Keratinocyte (primary cell): ENCODE data around the gene OPHN1. TPM values are rescaled to one million over a fixed set of nuclear protein-coding genes. Genes with fewer than 3 reads are reported as not detected.
"Not testable (repeated sequence)": the region's sequence is repeated elsewhere in the genome, so short reads cannot be mapped to it uniquely, and the experiment has no call there.

ENCODE experiments used
- DNase-seq: peaks from one replicate; pipeline ENCODE4 v3.0.0-alpha.2; 2011; ENCODE audit warnings: low read depth, missing footprints, low spot score
- FAIRE-seq: peaks from 2 replicates; lab custom pipeline; 2011; peaks lifted over from hg19 to GRCh38; lab: Jason Lieb, UNC
- H2AFZ ChIP-seq: 2 replicates; pipeline ENCODE4 v1.6.0; 2012; ENCODE audit warnings: low read length, control low read depth, inconsistent platforms; ENCODE audit not compliant: control insufficient read depth
- H3K27ac ChIP-seq: 2 replicates; pipeline ENCODE4 v1.5.1; 2011; ENCODE audit warnings: low read length; ENCODE audit not compliant: control insufficient read depth, insufficient read depth
- H3K27me3 ChIP-seq: 3 replicates; pipeline ENCODE4 v1.6.0; 2011; ENCODE audit warnings: low read length; ENCODE audit not compliant: control insufficient read depth, insufficient read depth; ENCODE audit errors: extremely low read depth
- H3K36me3 ChIP-seq, 2 experiments: 2 replicates in 1 of 2; 3 replicates in 1 of 2; pipeline ENCODE4 v1.5.1; 2011; ENCODE audit warnings: low read length in 2 of 2, mild to moderate bottlenecking in 1 of 2; ENCODE audit not compliant: control insufficient read depth in 2 of 2, insufficient read depth in 2 of 2; ENCODE audit errors: extremely low read depth in 1 of 2
- H3K4me1 ChIP-seq: 3 replicates; pipeline ENCODE4 v1.5.1; 2011; ENCODE audit warnings: low read length; ENCODE audit not compliant: control insufficient read depth, insufficient read depth; ENCODE audit errors: extremely low read depth
- H3K4me2 ChIP-seq: 3 replicates; pipeline ENCODE4 v1.6.0; 2011; ENCODE audit warnings: low read depth, low read length; ENCODE audit not compliant: control insufficient read depth, insufficient read depth; ENCODE audit errors: extremely low read depth
- H3K4me3 ChIP-seq, 3 experiments: fragments of 200-600 bp in 1 of 3; sonication (generic) in 1 of 3; 2 replicates in 2 of 3; 3 replicates in 1 of 3; pipeline ENCODE4 v1.5.1; 2011 to 2016; ENCODE audit warnings: low read length in 3 of 3, mild to moderate bottlenecking in 3 of 3, control low read depth in 2 of 3, inconsistent platforms in 1 of 3, low read depth in 1 of 3, mixed read lengths in 1 of 3, mixed run types in 1 of 3, moderate library complexity in 1 of 3; ENCODE audit not compliant: control insufficient read depth in 2 of 3, insufficient read depth in 2 of 3; ENCODE audit errors: extremely low read depth in 1 of 3
- H3K79me2 ChIP-seq: 2 replicates; pipeline ENCODE4 v1.6.0; 2012; ENCODE audit warnings: low read length; ENCODE audit not compliant: control insufficient read depth, insufficient read depth
- H3K9ac ChIP-seq: 3 replicates; pipeline ENCODE4 v1.6.0; 2011; ENCODE audit warnings: low read length; ENCODE audit not compliant: control insufficient read depth, insufficient read depth; ENCODE audit errors: extremely low read depth
- H3K9me1 ChIP-seq: 3 replicates; pipeline ENCODE4 v1.6.0; 2011; ENCODE audit warnings: low read length; ENCODE audit not compliant: control insufficient read depth, insufficient read depth; ENCODE audit errors: extremely low read depth
- H3K9me3 ChIP-seq: 2 replicates; pipeline ENCODE4 v1.5.1; 2012; ENCODE audit warnings: low read depth, low read length; ENCODE audit not compliant: control insufficient read depth
- H4K20me1 ChIP-seq: 3 replicates; pipeline ENCODE4 v1.6.0; 2011; ENCODE audit warnings: low read length; ENCODE audit not compliant: control insufficient read depth, insufficient read depth; ENCODE audit errors: extremely low read depth
- CTCF ChIP-seq, 3 experiments: IDR thresholded peaks in 1 of 3; conservative IDR thresholded peaks in 1 of 3; optimal IDR thresholded peaks in 1 of 3; 2 replicates in 2 of 3; 3 replicates in 1 of 3; pipeline versions ENCODE3 to v1.5.1; 2011; ENCODE audit warnings: low read length in 3 of 3, mild to moderate bottlenecking in 3 of 3, moderate library complexity in 2 of 3, control low read depth in 1 of 3, inconsistent platforms in 1 of 3; ENCODE audit not compliant: insufficient read depth in 2 of 3; ENCODE audit errors: extremely low read depth in 1 of 3
- EZH2 ChIP-seq: IDR thresholded peaks from one replicate; pipeline ENCODE4 v1.6.1; 2012; ENCODE audit warnings: inconsistent platforms, mild to moderate bottlenecking, low read length, moderate library complexity
- dilution Hi-C: fragments of 300-500 bp; cut with MboI; formaldehyde crosslinking; loops from one replicate; pipeline ENCODE4 v1.7.0; 2020; ENCODE audit warnings: low sequenced_read_pairs; ENCODE audit not compliant: extremely low pct_ligation_motif_present
- polyA plus RNA-seq, 5 experiments: library from polyadenylated mRNA; depleted of rRNA in 3 of 5; stranded (reverse) in 3 of 5; stranded (forward) in 1 of 5; unstranded in 1 of 5; fragments of >200 nt; gene quantifications; 1 replicate in 1 of 5; 2 replicates in 3 of 5; 3 replicates in 1 of 5; pipeline versions ENCODE4 v1.2.1 to v1.2.3, GENCODE V29; 2011 to 2012; ENCODE audit warnings: missing spikeins in 2 of 5, low read depth in 1 of 5, low replicate concordance in 1 of 5

The OPHN1 gene
- polyA plus RNA-seq, 1 donor (not counting 4 experiments of a cell fraction or from before 2014, with no cell fraction given): 3.1 TPM

GRCh38 chrX:68284281-68284904 lies 148.9 kb downstream of the OPHN1 start:
- TF ChIP-seq EZH2 (no peak), CTCF (optimal IDR thresholded peaks at IDR 0.05 in 1 of 3, IDR thresholded peaks at IDR 0.05 in 1 of 3, conservative IDR thresholded peaks at IDR 0.05 in 1 of 3; ENCODE audit: extremely low read depth in 1 of 3, insufficient read depth in 2 of 3, low read length in 3 of 3) (no peak)
- no peaks in the 10 kb centered on the region for H3K36me3 ChIP-seq
- no peaks in the 10 kb centered on the region for H3K27me3 ChIP-seq
- H3K4me3 ChIP-seq: no peak overlapping the region
- FAIRE-seq: no peak
- H3K9me1 ChIP-seq: no peaks in the 10 kb centered on the region
- no peak for DNase-seq
- no peaks in the 10 kb centered on the region for H3K4me1 ChIP-seq
- H4K20me1 ChIP-seq: no peaks in the 10 kb centered on the region
- H3K9ac ChIP-seq: no peak overlapping the region
- H3K9me3 ChIP-seq: no peaks in the 10 kb centered on the region
- H3K27ac ChIP-seq: no peak overlapping the region
- no peaks in the 10 kb centered on the region for H3K79me2 ChIP-seq
- H3K4me2 ChIP-seq: no peak overlapping the region
- dilution Hi-C loops: no loop called here
- H2AFZ ChIP-seq: no peak overlapping the region

GRCh38 chrX:68273887-68274286 lies 159.4 kb downstream of the OPHN1 start:
- H3K27ac ChIP-seq: no peak overlapping the region
- no peaks in the 10 kb centered on the region for H3K9me3 ChIP-seq
- no peaks in the 10 kb centered on the region for H3K79me2 ChIP-seq
- no peaks in the 10 kb centered on the region for H4K20me1 ChIP-seq
- DNase-seq: no peak
- no peaks in the 10 kb centered on the region for H3K4me1 ChIP-seq
- TF ChIP-seq CTCF (optimal IDR thresholded peaks at IDR 0.05 in 1 of 3, IDR thresholded peaks at IDR 0.05 in 1 of 3, conservative IDR thresholded peaks at IDR 0.05 in 1 of 3; ENCODE audit: extremely low read depth in 1 of 3, insufficient read depth in 2 of 3, low read length in 3 of 3) (no peak), EZH2 (no peak)
- no peak overlapping the region for H3K4me2 ChIP-seq
- dilution Hi-C loops: no loop called here
- no peaks in the 10 kb centered on the region for H3K27me3 ChIP-seq
- no peak overlapping the region for H2AFZ ChIP-seq
- no peaks in the 10 kb centered on the region for H3K9me1 ChIP-seq
- no peak overlapping the region for H3K4me3 ChIP-seq
- FAIRE-seq: no peak
- no peak overlapping the region for H3K9ac ChIP-seq
- H3K36me3 ChIP-seq: no peaks in the 10 kb centered on the region

GRCh38 chrX:68264793-68265192 lies 168.5 kb downstream of the OPHN1 start:
- H3K9ac ChIP-seq, H2AFZ ChIP-seq, H3K4me3 ChIP-seq, H3K4me1 ChIP-seq, H3K4me2 ChIP-seq, H4K20me1 ChIP-seq, H3K9me1 ChIP-seq, dilution Hi-C loops, H3K79me2 ChIP-seq, DNase-seq, H3K27me3 ChIP-seq, H3K9me3 ChIP-seq, FAIRE-seq, H3K36me3 ChIP-seq, H3K27ac ChIP-seq: not testable (repeated sequence)
